Left lung (tissue), 10 donors: ENCODE measurements around the gene ZBTB21. TPM values are rescaled to one million over a fixed set of nuclear protein-coding genes. Genes with fewer than 3 reads are reported as not detected.
A peak's percentile ranks its signal among the peaks of the same experiment; 100 is the strongest.

Experiments
- ATAC-seq: fragments of 200-7000 bp; cut with Tn5 transposase; one replicate; pipeline ENCODE4 v1.9.1; 2020; ENCODE audit warnings: moderate library complexity
- DNase-seq, 4 donors: peaks; one replicate each; pipeline ENCODE4 v3.0.0-alpha.2; 2013 to 2020
- H3K27ac ChIP-seq, 2 donors: fragments of 200-600 bp; sonication (generic) in 1 of 2; one replicate each; pipeline versions ENCODE4 v1.5.0 to v1.8.0; 2020 to 2021
- H3K27me3 ChIP-seq, 2 donors: fragments of 200-600 bp; sonication (generic) in 1 of 2; one replicate each; pipeline versions ENCODE4 v1.5.0 to v1.8.0; 2020 to 2021
- H3K36me3 ChIP-seq, 2 donors: fragments of 200-600 bp; sonication (generic) in 1 of 2; one replicate each; pipeline versions ENCODE4 v1.5.0 to v1.8.0; 2020 to 2021
- H3K4me1 ChIP-seq, 2 donors: fragments of 200-600 bp; one replicate each; pipeline ENCODE4 v1.8.0; 2021
- H3K4me3 ChIP-seq, 2 donors: fragments of 200-600 bp; sonication (generic) in 1 of 2; one replicate each; pipeline versions ENCODE4 v1.5.0 to v1.8.0; 2020 to 2021; ENCODE audit warnings: mild to moderate bottlenecking in 1 of 2
- H3K9me3 ChIP-seq, 2 donors: fragments of 200-600 bp; sonication (generic) in 1 of 2; one replicate each; pipeline versions ENCODE4 v1.5.0 to v1.8.0; 2020 to 2021
- CTCF ChIP-seq, 2 donors: fragments of 200-600 bp; sonication (generic) in 1 of 2; IDR thresholded peaks; one replicate each; pipeline versions ENCODE4 v1.5.0 to v1.8.0; 2021; ENCODE audit warnings: antibody characterized with exemption in 2 of 2
- intact Hi-C, 2 donors: fragments of 100-400 bp; cut with DNase I; formaldehyde crosslinking; loops; one replicate each; pipeline versions ENCODE4 v1.11.2 to v1.14.2; 2022
- polyA plus RNA-seq, 6 donors: library from polyadenylated mRNA; unstranded; fragments of 120-200 nt; gene quantifications; one replicate each; pipeline ENCODE4 v1.2.1, GENCODE V29; 2013; ENCODE audit not compliant: insufficient read length in 6 of 6
- total RNA-seq, 2 donors: library from RNA; stranded (reverse); fragmentation: NEBNext Ultra II Directional; extraction: Animal tissue kit (Norgen Biotek cat#: 25700); gene quantifications; one replicate each; pipeline ENCODE4 v1.2.1, GENCODE V29; 2021
- donor health status: DM: no; HTN: yes; CAD: no.
- donor health status: DM: no; HTN: no; CAD: no.

Gene ZBTB21
- total and polyA plus RNA-seq, 8 donors: 9.2 to 13.9 (median 10.7) TPM

DNA sequence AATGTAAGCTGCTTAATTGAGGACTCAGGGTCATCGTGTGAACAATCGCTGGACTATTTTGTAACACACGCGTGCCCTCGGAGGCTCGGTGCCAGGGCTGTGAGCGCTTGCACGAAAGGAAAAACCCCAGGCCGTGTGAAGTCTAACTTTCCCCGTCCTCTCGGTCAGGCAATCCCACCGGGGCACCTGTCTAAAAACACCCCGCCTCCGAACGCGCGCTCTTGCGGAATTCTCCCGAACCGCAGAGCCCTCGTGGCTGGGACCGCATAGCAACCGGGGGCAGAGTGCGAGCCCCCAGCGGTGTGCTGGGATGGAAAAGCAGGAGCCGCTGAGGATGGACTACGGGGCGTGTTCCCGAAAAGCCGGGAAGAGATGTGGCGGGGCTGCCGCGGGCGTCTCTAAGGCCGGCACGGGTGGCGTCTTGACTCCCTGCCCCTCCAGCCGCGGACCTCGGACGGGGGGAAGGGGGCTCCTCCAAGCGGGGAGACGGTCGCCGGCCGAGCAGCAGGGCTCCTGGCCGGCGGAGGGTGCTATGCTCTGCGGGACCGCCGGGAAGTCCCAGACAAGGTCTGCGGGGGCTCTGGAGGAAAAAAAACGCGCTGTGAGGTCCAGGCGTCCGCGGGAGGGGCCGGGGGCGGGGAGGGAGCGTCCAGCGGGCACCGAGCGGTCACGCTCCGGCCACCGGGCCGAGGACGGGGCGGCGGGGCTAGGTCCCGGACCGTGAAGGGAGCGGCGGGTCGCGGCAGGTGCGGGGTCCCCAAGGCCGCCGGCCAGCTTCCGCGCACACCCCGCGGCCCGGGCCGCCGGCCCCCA is 936 bp downstream of the ZBTB21 start:
- Histone ChIP-seq H3K27ac (peak overlapping the region; percentile 96 to 98), H3K9me3 (no peaks in the 10 kb centered on the region), H3K4me1 (peaks cover 3 to 12% of the 10 kb centered on the region in 2 donors), H3K4me3 (peak overlapping the region; percentile 75 to 84), H3K27me3 (peaks cover 0 to 21% of the 10 kb centered on the region in 2 donors), H3K36me3 (no peaks in the 10 kb centered on the region)
- intact Hi-C loops: loop anchor here in 1 of 2 donors (10.0 kb wide), 1 partner anchor 96 kb away; no protein-coding TSS in a partner anchor
- peak; percentile 30 for ATAC-seq
- no peak for TF ChIP-seq CTCF (IDR thresholded peaks at IDR 0.05)
- peak in 3 of 4 donors; percentile 65 to 87 (median 72) for DNase-seq

DNA sequence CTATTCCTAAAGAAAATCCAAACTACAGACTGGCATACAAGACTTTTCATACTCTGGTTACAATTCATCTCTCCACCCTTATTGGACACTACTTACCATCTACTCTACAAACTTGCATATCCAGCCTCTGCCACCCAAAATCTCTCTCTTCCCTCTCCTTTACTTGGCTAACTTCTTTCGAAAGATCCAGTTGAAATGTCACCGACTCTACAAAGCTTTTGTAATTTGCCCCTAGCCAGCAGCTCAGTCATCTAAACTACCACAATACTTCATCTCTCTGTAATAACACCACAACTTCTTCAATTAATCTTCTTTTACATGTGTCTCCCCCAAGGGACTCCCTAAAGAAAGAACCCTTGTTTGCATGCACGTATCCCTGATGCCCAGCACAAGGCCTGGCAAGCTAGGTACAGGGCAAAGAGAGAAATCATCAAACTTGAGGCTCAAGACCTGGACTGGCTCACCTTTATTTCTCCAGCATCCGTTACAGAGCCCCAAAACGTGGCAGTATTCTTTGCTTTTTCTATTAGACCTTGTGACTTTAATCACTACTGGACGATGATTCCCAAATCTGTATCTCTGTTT is 2.7 kb downstream of the ZBTB21 start:
- Histone ChIP-seq H3K27me3 (peaks cover 0 to 21% of the 10 kb centered on the region in 2 donors), H3K9me3 (no peaks in the 10 kb centered on the region), H3K27ac (no peak overlapping the region), H3K4me3 (no peak overlapping the region), H3K4me1 (peaks cover 3 to 12% of the 10 kb centered on the region in 2 donors), H3K36me3 (peaks cover 0 to 5% of the 10 kb centered on the region in 2 donors)
- ATAC-seq: no peak
- intact Hi-C loops: loop anchor here in 1 of 2 donors (10.0 kb wide), 1 partner anchor 97 kb away; no protein-coding TSS in a partner anchor
- TF ChIP-seq CTCF (IDR thresholded peaks at IDR 0.05): no peak
- DNase-seq: no peak

DNA sequence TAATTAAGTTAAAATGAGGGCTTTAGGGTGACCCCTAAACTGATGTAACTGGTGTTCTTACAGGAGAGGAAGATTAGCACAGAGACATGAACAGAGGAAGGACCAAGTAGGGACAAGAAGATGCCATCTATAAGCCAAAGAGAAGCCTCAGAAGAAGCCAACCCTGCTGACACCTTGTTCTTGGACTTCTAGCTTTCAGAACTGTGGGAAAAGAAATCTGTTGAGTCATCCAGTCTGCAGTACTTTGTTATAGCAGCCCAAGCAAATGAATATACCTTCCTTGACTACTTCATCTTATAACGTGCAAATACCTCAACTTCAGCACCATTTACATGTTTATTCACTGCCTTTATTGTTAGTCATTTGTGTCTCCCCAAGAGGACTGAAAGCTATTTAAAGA is 3.4 kb downstream of the ZBTB21 start:
- H3K36me3 ChIP-seq: peaks cover 0 to 11% of the 10 kb centered on the region in 2 donors
- DNase-seq (no peak), ATAC-seq (no peak)
- H3K4me1 ChIP-seq: peaks cover 3 to 12% of the 10 kb centered on the region in 2 donors
- no peak overlapping the region for H3K27ac ChIP-seq
- no peak overlapping the region for H3K4me3 ChIP-seq
- peaks cover 0 to 18% of the 10 kb centered on the region in 2 donors for H3K27me3 ChIP-seq
- TF ChIP-seq CTCF (IDR thresholded peaks at IDR 0.05): no peak
- intact Hi-C loops: loop anchor here in 1 of 2 donors (10.0 kb wide), 1 partner anchor 98 kb away; no protein-coding TSS in a partner anchor
- H3K9me3 ChIP-seq: no peaks in the 10 kb centered on the region

DNA sequence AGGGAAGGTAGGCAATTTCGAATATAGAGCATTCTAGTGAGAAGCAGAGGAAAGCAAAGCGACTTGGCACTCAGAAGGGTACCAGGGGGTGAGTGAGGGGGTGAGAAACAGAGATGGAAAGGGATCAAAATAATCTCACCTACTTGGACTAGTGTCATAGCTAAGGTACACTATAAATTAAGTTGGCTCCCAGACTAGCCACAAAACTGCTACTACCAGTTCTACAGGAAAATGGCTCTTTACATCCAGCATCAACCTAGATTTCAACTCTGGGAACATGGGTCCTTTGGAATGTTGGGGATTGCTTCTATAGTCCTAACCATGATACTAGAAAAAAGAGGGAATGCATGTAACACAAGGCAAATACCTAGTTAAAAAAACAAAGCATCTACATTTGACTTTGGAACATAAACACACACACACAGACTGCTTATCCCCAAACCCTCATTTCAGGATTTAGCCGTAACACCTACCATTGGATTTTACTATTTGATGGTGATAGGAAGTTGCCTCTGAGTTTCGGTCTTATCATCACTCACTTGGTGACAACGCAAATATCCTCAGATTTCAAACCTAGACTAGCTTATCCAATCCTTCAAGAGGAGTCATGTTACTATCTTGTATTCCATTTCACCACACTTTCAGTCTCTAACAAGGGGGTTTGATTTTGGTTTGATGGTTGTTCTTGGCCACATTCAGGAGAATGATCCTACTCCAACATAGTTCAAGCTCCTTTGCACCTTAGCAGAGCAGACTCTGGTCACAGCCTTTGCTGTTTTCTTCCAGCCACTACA is 5.6 kb downstream of the ZBTB21 start:
- no peak overlapping the region for H3K27ac ChIP-seq
- no peaks in the 10 kb centered on the region for H3K9me3 ChIP-seq
- peaks cover 3 to 8% of the 10 kb centered on the region in 2 donors for H3K4me1 ChIP-seq
- peaks cover 0 to 19% of the 10 kb centered on the region in 2 donors for H3K36me3 ChIP-seq
- H3K27me3 ChIP-seq: peaks cover 0 to 5% of the 10 kb centered on the region in 2 donors
- intact Hi-C loops: loop anchor here in 1 of 2 donors (10.0 kb wide), 1 partner anchor 100 kb away; no protein-coding TSS in a partner anchor
- no peak overlapping the region for H3K4me3 ChIP-seq
- DNase-seq (no peak), ATAC-seq (no peak)
- TF ChIP-seq CTCF (IDR thresholded peaks at IDR 0.05): no peak
